Keratinocyte (primary cell): Measurements from ENCODE around the gene WDR82. TPM values are rescaled to one million over a fixed set of nuclear protein-coding genes. Genes with fewer than 3 reads are reported as not detected.

Source experiments
- DNase-seq: peaks from one replicate; pipeline ENCODE4 v3.0.0-alpha.2; 2011; ENCODE audit warnings: low read depth, missing footprints, low spot score
- FAIRE-seq: peaks from 2 replicates; lab custom pipeline; 2011; peaks lifted over from hg19 to GRCh38; lab: Jason Lieb, UNC
- H2AFZ ChIP-seq: 2 replicates; pipeline ENCODE4 v1.6.0; 2012; ENCODE audit warnings: low read length, control low read depth, inconsistent platforms; ENCODE audit not compliant: control insufficient read depth
- H3K27ac ChIP-seq: 2 replicates; pipeline ENCODE4 v1.5.1; 2011; ENCODE audit warnings: low read length; ENCODE audit not compliant: control insufficient read depth, insufficient read depth
- H3K27me3 ChIP-seq: 3 replicates; pipeline ENCODE4 v1.6.0; 2011; ENCODE audit warnings: low read length; ENCODE audit not compliant: control insufficient read depth, insufficient read depth; ENCODE audit errors: extremely low read depth
- H3K36me3 ChIP-seq, 2 experiments: 2 replicates in 1 of 2; 3 replicates in 1 of 2; pipeline ENCODE4 v1.5.1; 2011; ENCODE audit warnings: low read length in 2 of 2, mild to moderate bottlenecking in 1 of 2; ENCODE audit not compliant: control insufficient read depth in 2 of 2, insufficient read depth in 2 of 2; ENCODE audit errors: extremely low read depth in 1 of 2
- H3K4me1 ChIP-seq: 3 replicates; pipeline ENCODE4 v1.5.1; 2011; ENCODE audit warnings: low read length; ENCODE audit not compliant: control insufficient read depth, insufficient read depth; ENCODE audit errors: extremely low read depth
- H3K4me2 ChIP-seq: 3 replicates; pipeline ENCODE4 v1.6.0; 2011; ENCODE audit warnings: low read depth, low read length; ENCODE audit not compliant: control insufficient read depth, insufficient read depth; ENCODE audit errors: extremely low read depth
- H3K4me3 ChIP-seq, 3 experiments: fragments of 200-600 bp in 1 of 3; sonication (generic) in 1 of 3; 2 replicates in 2 of 3; 3 replicates in 1 of 3; pipeline ENCODE4 v1.5.1; 2011 to 2016; ENCODE audit warnings: low read length in 3 of 3, mild to moderate bottlenecking in 3 of 3, control low read depth in 2 of 3, inconsistent platforms in 1 of 3, low read depth in 1 of 3, mixed read lengths in 1 of 3, mixed run types in 1 of 3, moderate library complexity in 1 of 3; ENCODE audit not compliant: control insufficient read depth in 2 of 3, insufficient read depth in 2 of 3; ENCODE audit errors: extremely low read depth in 1 of 3
- H3K79me2 ChIP-seq: 2 replicates; pipeline ENCODE4 v1.6.0; 2012; ENCODE audit warnings: low read length; ENCODE audit not compliant: control insufficient read depth, insufficient read depth
- H3K9ac ChIP-seq: 3 replicates; pipeline ENCODE4 v1.6.0; 2011; ENCODE audit warnings: low read length; ENCODE audit not compliant: control insufficient read depth, insufficient read depth; ENCODE audit errors: extremely low read depth
- H3K9me1 ChIP-seq: 3 replicates; pipeline ENCODE4 v1.6.0; 2011; ENCODE audit warnings: low read length; ENCODE audit not compliant: control insufficient read depth, insufficient read depth; ENCODE audit errors: extremely low read depth
- H3K9me3 ChIP-seq: 2 replicates; pipeline ENCODE4 v1.5.1; 2012; ENCODE audit warnings: low read depth, low read length; ENCODE audit not compliant: control insufficient read depth
- H4K20me1 ChIP-seq: 3 replicates; pipeline ENCODE4 v1.6.0; 2011; ENCODE audit warnings: low read length; ENCODE audit not compliant: control insufficient read depth, insufficient read depth; ENCODE audit errors: extremely low read depth
- CTCF ChIP-seq, 3 experiments: IDR thresholded peaks in 1 of 3; conservative IDR thresholded peaks in 1 of 3; optimal IDR thresholded peaks in 1 of 3; 2 replicates in 2 of 3; 3 replicates in 1 of 3; pipeline versions ENCODE3 to v1.5.1; 2011; ENCODE audit warnings: low read length in 3 of 3, mild to moderate bottlenecking in 3 of 3, moderate library complexity in 2 of 3, control low read depth in 1 of 3, inconsistent platforms in 1 of 3; ENCODE audit not compliant: insufficient read depth in 2 of 3; ENCODE audit errors: extremely low read depth in 1 of 3
- EZH2 ChIP-seq: IDR thresholded peaks from one replicate; pipeline ENCODE4 v1.6.1; 2012; ENCODE audit warnings: inconsistent platforms, mild to moderate bottlenecking, low read length, moderate library complexity
- dilution Hi-C: fragments of 300-500 bp; cut with MboI; formaldehyde crosslinking; loops from one replicate; pipeline ENCODE4 v1.7.0; 2020; ENCODE audit warnings: low sequenced_read_pairs; ENCODE audit not compliant: extremely low pct_ligation_motif_present
- polyA plus RNA-seq, 5 experiments: library from polyadenylated mRNA; depleted of rRNA in 3 of 5; stranded (reverse) in 3 of 5; stranded (forward) in 1 of 5; unstranded in 1 of 5; fragments of >200 nt; gene quantifications; 1 replicate in 1 of 5; 2 replicates in 3 of 5; 3 replicates in 1 of 5; pipeline versions ENCODE4 v1.2.1 to v1.2.3, GENCODE V29; 2011 to 2012; ENCODE audit warnings: missing spikeins in 2 of 5, low read depth in 1 of 5, low replicate concordance in 1 of 5

WDR82 gene
- polyA plus RNA-seq, 1 donor (not counting 4 experiments of a cell fraction or from before 2014, with no cell fraction given): 75.1 TPM

GRCh38 chr3:52269776-52270175 lies 8.7 kb downstream of the WDR82 start:
- FAIRE-seq (no peak), DNase-seq (no peak)
- Histone ChIP-seq H3K4me1 (peaks cover 7% of the 10 kb centered on the region), H4K20me1 (peaks cover 12% of the 10 kb centered on the region), H3K4me2 (no peak overlapping the region), H3K27ac (no peak overlapping the region), H3K4me3 (no peak overlapping the region), H3K9me3 (no peaks in the 10 kb centered on the region), H2AFZ (no peak overlapping the region), H3K9ac (no peak overlapping the region), H3K36me3 (peaks cover 8 to 31% of the 10 kb centered on the region in 2 experiments), H3K79me2 (peaks cover 83% of the 10 kb centered on the region), H3K27me3 (no peaks in the 10 kb centered on the region), H3K9me1 (no peaks in the 10 kb centered on the region)
- dilution Hi-C loops: no loop called here
- TF ChIP-seq EZH2 (no peak), CTCF (optimal IDR thresholded peaks at IDR 0.05 in 1 of 3, IDR thresholded peaks at IDR 0.05 in 1 of 3, conservative IDR thresholded peaks at IDR 0.05 in 1 of 3; ENCODE audit: extremely low read depth in 1 of 3, insufficient read depth in 2 of 3, low read length in 3 of 3) (no peak)

GRCh38 chr3:52268036-52268435 lies 10.4 kb downstream of the WDR82 start:
- no peak for FAIRE-seq
- H3K27me3 ChIP-seq: no peaks in the 10 kb centered on the region
- no peak overlapping the region for H3K27ac ChIP-seq
- TF ChIP-seq EZH2 (no peak), CTCF (optimal IDR thresholded peaks at IDR 0.05 in 1 of 3, IDR thresholded peaks at IDR 0.05 in 1 of 3, conservative IDR thresholded peaks at IDR 0.05 in 1 of 3; ENCODE audit: extremely low read depth in 1 of 3, insufficient read depth in 2 of 3, low read length in 3 of 3) (no peak)
- no peak for DNase-seq
- H4K20me1 ChIP-seq: peaks cover 12% of the 10 kb centered on the region
- no peak overlapping the region for H3K4me2 ChIP-seq
- dilution Hi-C loops: no loop called here
- H2AFZ ChIP-seq: no peak overlapping the region
- H3K9ac ChIP-seq: no peak overlapping the region
- peaks cover 14 to 34% of the 10 kb centered on the region in 2 experiments for H3K36me3 ChIP-seq
- no peaks in the 10 kb centered on the region for H3K9me3 ChIP-seq
- H3K4me3 ChIP-seq: no peak overlapping the region
- no peaks in the 10 kb centered on the region for H3K9me1 ChIP-seq
- H3K4me1 ChIP-seq: peaks cover 7% of the 10 kb centered on the region
- H3K79me2 ChIP-seq: peaks cover 82% of the 10 kb centered on the region
